HUDEP-2 (cell line): ENCODE results near the gene RPSA.
"Not testable (repeated sequence)": the region's sequence is repeated elsewhere in the genome, so short reads cannot be mapped to it uniquely, and the experiment has no call there.

Experiments
- DNase-seq, 76 experiments: peaks; one replicate each; lab custom pipeline; 2025; ENCODE audit not compliant: unreplicated experiment in 76 of 76; lab: John Stamatoyannopoulos, UW

The RPSA gene

DNA sequence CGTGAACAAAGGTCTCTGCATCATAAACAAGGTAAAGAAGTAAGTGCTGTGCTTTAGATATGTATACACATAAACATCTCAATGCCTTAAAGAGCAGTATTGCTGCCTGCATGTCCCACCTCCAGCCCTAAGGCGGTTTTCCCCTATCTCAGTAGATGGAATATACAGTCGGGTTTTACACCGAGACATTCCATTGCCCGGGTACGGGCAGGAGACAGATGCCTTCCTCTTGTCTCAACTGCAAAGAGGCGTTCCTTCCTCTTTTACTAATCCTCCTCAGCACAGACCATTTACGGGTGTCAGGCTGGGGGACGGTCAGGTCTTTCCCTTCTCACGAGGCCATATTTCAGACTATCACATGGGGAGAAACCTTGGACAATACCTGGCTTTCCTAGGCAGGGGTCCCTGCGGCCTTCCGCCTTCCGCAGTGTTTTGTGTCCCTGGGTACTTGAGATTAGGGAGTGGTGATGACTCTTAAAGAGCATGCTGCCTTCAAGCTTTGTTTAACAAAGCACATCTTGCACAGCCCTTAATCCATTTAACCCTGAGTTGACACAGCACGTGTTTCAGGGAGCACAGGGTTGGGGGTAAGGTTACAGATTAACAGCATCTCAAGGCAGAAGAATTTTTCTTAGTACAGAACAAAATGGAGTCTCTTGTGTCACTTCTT is 12.2 kb downstream of the RPSA start:
- DNase-seq: not testable (repeated sequence)

DNA sequence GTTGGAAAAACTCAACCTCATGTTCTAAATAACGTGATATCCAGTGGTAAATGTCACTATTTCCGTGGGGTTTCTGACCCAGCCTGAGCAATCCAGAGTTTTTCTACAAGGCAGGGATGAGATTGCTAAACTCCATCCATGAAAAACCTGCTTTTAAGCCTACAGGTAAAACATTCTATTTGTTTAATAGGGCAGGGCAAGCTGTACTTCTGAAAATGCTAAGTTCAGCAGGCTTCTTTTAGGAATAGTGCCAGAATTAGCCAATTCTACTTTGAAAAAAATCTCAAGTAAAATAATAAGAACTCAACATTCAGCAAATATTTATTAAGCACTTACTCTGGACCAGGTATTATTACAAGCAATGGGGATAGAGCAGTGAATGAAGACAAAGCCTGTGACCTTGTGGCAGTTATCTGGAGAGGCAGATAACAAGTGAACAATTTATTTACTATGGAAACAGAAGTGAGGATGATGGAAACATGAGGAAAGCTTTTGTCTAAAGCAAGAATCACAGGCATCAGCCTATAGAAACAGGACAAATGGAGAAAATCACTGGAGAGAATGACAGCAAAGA is 13.3 kb downstream of the RPSA start:
- DNase-seq: peak in 1 of 76 experiments; percentile 35

DNA sequence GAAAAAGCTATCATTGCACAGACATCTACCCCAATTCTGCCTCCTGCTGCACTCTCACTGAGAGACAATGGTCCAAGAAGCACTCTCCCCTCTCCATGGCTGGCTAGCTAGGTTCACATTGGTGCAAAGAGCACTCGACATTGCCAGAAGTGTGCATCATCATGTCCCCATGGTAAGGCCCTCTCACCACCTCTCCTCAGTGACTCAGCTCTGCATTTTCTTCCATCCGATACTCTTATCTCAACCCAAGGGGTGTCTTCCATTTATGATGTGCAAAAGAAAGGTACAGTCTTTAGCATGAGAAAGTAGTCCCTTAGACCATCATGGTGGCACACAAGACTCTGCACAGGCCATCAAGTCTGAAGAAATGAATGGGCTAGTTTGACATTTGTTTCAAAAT is 14.0 kb downstream of the RPSA start:
- peak in 3 of 76 experiments; percentile 8 to 19 (median 16) for DNase-seq

DNA sequence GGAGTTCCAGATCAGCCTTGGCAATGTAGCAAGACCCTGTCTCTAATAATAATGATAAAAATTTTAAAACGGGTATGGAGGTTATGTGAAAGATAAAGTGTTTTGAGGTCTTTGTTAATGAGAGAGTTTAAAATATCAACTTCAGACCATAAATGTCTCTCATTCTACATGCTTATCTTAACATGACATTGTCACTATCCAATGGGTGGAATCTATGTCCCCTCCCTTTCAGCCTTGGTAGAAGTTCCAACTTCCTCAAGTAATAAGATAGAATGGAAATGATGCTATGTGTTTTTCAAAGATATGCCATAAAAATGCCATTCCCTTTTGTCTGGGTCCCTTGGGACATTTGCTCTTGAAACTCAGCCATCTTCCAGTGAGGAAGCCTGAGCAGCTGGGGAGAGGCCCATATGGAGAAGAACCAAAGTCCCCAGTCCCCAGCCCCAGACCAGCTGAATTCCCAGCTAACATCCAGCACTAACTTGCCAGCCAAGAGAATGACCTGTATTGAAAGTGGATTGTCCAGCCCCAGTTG is 17.0 kb downstream of the RPSA start:
- no peak for DNase-seq

DNA sequence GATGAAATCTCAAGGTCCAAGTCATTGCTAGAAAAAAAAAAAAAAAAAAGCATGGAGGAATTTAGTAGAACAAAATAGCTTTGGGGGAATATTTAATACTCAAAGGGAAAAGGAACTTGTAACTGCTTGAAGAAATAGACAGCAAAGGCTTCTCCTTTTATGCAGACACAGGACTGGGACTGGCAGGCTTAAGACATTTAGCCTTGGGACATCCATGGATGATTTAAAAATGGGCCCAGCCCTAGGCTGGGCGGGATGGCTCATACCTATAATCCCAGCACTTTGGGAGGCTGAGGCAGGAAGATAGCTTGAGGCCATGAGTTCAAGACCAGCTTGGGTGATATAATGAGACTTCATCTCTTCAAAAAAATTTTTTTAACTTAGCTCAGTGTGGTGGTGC is 19.8 kb downstream of the RPSA start:
- no peak for DNase-seq

DNA sequence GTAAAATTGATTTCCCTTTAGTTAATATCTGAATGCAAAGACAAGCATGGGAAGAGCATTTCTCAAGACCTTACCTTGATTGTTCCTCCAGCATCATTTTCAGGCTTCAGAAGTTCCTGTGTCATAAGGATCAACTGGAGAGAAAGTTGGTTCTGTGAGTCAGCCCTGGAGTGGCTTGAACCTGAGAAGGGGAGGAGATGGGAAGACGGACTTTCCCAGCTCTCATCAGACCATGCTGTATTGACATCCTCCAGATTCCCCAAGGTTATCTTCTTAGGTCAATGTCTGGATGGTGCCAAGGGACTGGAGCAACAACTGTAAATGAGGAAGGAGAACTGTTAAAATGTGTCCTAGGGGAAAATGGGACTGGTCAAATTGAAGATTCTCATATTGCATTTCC is 21.0 kb downstream of the RPSA start:
- no peak for DNase-seq

DNA sequence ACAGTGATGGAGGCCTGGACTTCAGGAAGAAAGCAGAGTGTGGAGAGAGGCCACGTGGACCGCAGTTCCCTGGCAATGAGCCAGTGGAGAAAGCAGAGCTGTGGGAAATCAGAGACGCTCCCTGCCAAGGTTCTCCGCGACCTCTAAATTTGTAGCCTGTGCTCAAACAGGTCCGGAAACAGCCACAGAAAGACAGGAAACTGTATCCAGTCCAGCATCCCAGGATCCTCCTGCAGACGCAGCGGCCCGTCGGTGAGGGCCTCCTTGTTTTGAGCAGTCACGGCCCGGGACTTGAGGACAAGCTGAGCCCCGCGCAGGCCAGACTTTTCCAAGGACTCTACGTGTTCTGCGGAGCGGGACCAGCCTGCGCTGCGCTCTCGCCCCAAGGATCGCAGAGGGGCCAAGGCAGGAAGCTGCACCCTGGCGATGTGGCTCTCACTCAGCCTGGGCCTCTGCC is 22.3 kb downstream of the RPSA start:
- no peak for DNase-seq

DNA sequence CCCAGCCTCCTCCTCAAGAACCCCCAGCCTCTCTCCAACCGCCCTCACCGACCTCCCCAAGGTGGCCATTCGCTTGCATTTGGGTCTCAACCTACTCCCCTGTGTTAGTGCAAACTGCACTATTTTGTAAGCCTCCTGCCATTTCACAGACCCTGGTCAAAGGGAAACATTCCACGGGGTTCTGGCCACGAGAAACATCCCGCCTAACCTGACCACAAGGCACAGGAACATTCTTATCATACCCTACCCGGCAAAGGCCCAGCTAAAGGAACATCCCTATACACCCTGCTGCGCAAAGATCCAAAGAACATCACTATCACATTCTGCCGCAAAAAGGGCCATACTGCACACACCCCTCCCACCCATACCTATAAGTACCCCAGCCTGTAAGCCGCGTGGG is 22.9 kb downstream of the RPSA start:
- no peak for DNase-seq

DNA sequence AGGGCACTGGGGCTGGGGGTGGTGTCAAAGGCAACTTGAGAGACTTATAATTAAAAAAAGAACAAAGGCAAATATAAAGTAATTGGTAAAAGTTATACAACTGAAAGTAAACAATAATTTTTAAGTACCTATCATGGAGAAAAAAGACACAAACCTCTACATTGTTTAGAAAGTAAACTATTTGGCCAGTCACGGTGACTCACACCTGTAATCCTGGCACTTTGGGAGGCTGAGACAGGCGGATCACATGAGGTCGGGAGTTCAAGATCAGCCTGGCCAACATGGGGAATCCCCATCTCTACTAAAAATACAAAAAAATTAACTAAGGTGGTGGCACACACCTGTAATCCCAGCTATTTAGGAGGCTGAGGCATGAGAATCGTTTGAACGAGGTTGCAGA is 25.8 kb downstream of the RPSA start:
- DNase-seq: no peak

DNA sequence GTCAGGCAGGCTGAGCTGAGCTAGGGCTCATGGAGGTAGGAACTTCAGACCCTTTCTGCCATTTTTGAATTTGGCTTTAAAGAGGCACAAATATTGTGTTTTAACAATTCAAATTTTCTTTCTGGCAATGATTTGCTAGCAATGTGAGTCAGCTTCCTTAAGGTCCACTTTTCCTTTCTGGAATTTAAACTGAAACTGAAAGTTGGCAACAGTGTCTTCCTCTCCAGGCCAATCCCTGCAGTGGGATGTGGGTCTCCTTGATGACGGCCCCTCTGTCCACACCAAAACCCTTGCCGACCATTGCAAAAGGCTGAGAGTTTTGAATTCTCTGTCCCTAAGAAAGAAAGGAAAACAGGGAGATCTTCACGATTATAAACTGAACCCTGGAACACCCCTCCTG is 27.1 kb downstream of the RPSA start:
- no peak for DNase-seq

DNA sequence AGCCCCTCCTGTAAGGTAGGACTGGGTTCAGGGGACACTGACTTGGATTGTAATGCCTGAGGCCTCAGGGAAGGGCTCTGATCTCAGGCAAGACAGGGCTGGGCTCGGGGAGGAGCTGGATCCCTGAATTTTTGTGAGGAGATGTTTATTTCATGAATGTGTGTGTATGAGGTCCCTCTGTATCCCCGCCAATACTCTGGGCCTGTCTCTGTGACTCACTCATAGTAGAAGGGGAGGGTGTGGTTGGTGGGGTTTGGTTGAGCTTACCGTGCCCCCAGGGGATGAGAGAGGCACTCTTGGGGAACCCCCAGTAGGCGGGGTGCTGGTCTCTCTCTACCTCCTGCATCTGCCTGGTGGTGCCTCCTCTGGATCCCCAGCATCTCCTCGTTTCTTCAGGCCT is 28.1 kb downstream of the RPSA start:
- no peak for DNase-seq

DNA sequence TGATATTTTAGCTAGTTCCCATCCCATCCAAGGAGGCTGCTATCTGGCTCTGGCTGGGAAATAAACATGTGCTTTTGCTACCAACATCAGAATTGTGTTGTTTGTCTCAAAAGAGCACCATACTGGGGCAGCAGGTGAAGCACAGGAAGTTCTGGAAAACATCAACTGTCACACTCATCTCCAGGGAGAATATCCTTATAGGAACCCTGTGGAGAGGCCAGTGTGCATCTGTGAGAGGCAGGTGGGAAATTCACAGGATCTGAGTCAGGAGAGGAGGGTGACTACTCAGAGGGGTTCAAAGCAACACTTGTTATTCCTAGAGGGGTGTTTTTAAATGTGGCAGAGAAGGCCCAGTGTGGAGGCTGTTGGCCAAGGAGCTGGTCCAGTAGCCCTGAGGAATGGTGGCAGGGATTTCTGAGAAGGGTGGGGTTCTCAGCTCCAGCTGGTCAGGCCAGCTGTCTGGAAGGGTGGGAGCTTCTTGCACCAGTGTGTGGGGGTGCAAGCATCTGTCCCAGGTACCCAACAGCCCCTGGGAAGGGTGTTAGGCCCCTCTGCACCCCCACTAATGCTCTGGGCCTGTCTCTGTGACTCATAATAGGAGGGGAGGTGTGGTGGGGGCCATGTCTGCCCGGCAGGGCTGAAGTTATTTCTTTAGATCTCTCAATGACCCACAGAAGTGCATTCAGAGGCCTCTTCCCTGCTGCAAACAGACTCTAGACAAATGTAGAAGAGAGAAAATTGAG is 28.7 kb downstream of the RPSA start:
- no peak for DNase-seq

DNA sequence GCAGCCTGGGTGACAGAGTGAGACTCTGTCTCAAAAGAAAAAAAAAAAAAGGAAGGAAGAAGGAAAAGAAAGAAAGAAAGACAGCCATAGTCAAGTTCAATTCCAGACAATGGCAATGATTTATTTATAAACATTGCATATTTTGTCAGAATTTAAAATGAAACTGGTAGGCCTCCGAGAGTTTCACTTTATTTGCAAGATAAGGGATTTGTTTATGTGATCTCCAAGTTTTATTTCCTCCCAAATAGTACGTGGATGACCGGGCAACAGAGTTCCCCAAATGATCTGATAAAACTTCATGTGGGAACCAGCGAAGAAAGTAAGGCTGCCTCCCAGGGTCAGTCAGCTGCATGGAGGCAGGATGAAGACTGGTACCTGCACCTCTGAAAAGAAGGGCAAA is 32.4 kb downstream of the RPSA start:
- no peak for DNase-seq

DNA sequence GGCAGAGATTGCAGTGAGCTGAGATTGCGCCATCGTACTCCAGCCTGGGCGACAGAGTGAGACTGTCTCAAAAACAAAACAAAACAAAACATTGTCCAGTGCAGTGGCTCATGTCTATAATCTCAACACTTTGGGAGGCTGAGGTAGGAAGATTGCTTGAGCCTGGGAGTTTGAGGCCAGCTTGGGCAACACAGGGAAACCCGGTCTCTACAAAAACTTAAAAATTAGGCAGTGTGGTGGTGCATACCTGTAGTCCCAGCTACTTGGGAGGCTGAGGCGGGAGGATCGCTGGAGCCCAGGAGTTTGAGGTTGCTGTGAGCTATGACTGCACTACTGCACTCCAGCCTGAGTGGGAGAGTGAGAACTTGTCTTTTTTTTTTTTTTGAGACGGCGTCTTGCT is 33.8 kb downstream of the RPSA start:
- DNase-seq: no peak

DNA sequence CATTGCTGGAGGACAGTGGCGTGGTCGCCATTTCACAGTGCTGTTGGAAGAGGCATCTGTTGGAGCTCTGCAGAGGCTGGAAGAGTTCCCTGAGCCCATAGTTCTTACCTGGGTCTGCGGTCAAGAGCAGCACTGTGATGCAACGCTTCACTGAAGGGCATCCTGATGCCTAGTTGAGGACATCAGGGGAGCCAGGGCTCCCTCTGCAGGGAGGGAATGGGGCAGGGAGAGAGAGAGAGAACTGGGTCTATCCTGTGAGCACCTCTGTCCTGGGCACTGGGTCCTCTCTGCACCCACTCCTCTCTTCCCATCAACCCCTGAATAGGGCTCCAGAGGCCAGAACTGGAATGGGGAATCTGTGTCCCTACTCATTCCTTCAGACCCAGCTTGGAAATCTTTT is 37.0 kb downstream of the RPSA start:
- no peak for DNase-seq

DNA sequence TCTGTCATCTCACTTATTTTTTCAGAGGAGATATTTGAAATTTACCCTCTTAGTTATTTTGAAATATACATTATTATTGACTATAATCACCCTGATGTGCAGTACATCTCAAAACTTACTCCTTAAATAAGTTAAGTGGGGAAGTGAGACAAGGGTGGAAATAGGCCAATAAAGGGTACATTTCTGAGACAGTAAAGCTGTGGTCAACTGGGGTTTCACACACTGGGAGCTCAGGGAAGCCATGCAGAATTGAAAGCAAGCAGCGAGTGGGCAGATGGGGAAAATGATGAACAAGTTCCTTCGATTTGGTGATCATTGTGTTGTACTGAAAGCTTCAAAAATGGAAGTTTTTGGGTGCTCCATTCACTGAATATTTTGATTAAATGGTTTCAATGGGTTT is 39.4 kb downstream of the RPSA start:
- no peak for DNase-seq

DNA sequence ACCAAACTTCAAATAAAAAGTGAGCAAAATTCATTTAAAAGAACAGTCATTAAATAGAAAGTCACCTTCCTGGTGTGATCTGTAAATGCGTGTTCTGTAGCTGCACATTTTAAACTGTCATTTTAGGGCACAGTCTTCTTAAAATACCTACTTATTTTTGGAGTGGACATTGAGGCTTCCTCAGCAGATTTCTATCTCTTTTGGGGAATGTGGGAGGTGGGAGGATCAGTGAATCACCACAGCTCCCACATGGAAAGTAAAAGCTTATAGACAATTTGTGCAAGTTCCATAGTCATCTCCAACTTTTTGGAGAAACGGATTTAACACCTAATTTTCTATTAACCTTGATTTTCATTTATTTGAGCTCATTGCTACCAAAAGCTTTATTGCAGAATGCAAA is 39.9 kb downstream of the RPSA start:
- no peak for DNase-seq

DNA sequence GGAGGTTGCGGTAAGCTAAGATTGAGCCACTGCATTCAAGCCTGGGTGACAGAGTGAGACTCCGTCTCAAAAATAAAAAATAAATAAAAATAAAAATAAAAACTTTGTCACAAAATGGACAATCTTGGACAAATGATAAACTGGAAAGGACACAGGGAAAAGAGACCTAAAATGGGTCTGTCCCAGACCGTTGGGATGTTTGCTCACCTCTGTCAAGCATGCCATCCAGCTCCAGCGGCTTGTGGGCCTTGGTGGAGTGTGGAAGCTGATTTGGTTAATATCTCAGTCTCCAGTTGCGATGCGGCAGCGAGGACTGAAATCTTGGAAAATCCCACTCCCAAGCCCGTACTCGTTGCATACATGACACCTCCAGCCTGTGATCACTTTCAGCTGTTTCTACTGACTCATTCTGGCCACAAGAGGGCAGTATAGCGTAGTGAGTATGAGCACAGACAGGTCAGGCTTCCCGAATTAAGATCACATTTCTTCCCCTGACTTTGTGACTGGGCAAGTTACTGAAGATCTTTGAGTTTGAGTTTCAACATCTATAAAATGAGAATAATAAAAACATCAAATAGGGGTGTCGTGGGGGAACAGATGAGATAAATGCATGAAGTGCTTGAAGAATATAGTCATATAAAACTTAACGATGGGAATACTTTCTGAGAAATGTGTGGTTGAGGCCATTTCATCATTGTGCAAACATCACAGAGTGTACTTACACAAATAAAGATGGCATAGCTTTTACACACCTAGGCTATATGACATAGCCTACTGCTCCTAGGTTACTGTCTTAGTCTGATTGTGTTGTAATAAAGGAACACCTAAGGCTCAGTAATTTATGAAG is 41.3 kb downstream of the RPSA start:
- peak in 62 of 76 experiments; percentile 2 to 74 (median 34) for DNase-seq

DNA sequence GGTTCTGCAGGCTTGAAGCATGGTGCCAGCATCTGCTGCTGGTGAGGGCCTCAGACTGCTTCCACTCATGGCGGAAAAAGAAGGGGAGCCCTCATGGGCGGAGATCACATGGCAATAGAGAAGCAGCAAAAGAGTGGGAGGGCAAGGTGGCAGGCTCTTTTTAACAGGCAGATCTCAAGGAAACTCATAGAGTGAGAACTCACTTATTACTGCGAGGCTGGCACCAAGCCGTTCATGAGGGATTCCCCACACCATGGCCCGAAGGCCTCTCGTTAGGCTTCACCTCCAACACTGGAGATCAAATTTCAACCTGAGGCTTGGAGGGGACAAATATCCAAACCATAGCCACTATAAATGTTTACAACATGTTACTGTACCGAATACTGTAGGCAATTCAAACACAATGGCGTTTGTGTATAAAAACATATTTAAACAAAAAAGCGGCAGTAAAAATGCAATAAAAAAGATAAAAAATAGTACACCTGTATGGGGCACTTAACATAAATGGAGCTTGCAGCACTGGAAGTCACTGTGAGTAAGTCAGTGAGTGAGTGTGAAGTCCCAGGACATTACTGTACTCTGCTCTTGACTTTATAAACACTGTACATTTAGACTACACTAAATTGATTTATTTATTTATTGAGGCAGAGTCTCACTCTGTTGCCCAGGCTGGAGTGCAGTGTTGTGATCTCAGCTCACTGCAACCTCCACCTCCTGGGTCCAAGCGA is 42.1 kb downstream of the RPSA start:
- DNase-seq: no peak

DNA sequence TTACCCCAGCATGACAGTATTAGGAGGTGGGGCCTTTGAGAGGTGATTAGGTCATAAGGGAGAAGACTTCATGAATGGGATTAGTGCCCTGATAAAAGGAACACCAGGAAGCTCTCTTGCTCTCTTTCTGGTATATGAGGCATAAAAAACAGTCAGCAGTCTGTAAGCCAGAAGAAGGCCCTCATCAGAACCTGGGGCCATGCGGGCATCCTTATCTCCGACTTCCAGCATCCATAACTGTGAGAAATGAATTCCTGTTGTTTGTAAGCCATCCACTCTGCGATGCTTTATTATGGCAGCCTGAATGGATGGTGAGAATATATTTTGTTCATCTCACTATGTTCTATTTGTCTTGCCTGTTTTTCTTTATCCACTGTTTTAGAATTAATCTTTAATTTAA is 43.3 kb downstream of the RPSA start:
- DNase-seq: no peak
